ENCODE results near the gene PLP2. TPM values are rescaled to one million over a fixed set of nuclear protein-coding genes. Genes with fewer than 3 reads are reported as not detected.
"Not testable (repeated sequence)": the region's sequence is repeated elsewhere in the genome, so short reads cannot be mapped to it uniquely, and the experiment has no call there.

The PLP2 gene
- total RNA-seq, 3 donors from 2014 or later = 96.1 to 152 (median 137) TPM

DNA sequence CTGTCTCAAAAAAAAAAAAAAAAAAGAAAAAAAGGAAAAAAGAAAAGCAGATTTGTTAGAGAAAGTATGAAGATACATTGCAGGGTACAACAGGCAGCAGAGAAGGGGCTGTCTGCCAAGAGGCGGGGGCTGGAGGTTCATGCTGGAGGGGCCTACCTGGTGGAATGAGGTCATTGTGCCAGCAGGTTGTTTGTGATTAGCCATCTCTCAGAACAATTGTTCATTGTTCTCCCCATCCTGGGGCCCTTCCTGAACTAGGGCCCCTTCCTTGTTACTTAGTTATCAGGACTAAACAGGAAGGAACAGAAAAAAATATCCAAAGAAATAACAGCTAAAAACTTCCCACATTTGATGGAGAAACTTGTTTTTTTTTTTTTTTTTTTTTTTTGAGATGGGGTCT lies 34.2 kb upstream of the PLP2 start:
- DNase-seq = no peak
- Histone ChIP-seq H3K36me3 (ENCODE audit: low read depth) (no peaks in the 10 kb centered on the region), H3K4me1 (ENCODE audit: low read depth) (no peaks in the 10 kb centered on the region), H3K9me3 (peaks cover 19% of the 10 kb centered on the region), H3K4me3 (no peak overlapping the region)
- TF ChIP-seq, protein P1, sequence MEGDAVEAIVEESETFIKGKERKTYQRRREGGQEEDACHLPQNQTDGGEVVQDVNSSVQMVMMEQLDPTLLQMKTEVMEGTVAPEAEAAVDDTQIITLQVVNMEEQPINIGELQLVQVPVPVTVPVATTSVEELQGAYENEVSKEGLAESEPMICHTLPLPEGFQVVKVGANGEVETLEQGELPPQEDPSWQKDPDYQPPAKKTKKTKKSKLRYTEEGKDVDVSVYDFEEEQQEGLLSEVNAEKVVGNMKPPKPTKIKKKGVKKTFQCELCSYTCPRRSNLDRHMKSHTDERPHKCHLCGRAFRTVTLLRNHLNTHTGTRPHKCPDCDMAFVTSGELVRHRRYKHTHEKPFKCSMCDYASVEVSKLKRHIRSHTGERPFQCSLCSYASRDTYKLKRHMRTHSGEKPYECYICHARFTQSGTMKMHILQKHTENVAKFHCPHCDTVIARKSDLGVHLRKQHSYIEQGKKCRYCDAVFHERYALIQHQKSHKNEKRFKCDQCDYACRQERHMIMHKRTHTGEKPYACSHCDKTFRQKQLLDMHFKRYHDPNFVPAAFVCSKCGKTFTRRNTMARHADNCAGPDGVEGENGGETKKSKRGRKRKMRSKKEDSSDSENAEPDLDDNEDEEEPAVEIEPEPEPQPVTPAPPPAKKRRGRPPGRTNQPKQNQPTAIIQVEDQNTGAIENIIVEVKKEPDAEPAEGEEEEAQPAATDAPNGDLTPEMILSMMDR (IDR thresholded peaks at IDR 0.05) = no peak
- intact Hi-C loops (cut with DNase I, micrococcal nuclease) = no loop called here
- ATAC-seq = no peak

DNA sequence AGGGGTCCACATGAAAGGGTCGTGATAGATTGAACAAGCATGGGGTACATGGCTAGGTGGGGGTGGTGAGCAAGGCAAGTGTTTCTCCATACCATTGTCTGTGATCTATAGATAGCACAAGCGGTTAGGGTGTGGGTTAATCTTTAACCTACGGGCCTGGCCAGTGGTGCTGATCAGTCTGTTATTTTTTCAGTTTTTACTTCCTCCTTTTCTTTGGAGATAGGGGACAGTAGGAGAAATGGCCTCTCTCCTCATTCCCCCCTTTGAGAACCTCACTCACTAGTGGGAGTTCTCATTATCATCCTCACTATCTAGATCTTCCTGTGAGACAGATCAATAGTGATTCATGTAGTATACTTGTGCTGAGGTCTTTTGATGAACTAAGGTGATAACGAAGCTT lies 32.0 kb upstream of the PLP2 start:
- TF ChIP-seq, protein P1 (IDR thresholded peaks at IDR 0.05) = no peak
- intact Hi-C loops (cut with DNase I, micrococcal nuclease) = no loop called here
- peaks cover 19% of the 10 kb centered on the region for H3K9me3 ChIP-seq
- H3K36me3 ChIP-seq (ENCODE audit: low read depth) = no peaks in the 10 kb centered on the region
- DNase-seq (no peak), ATAC-seq (no peak)
- H3K4me3 ChIP-seq = no peak overlapping the region
- no peaks in the 10 kb centered on the region for H3K4me1 ChIP-seq (ENCODE audit: low read depth)

DNA sequence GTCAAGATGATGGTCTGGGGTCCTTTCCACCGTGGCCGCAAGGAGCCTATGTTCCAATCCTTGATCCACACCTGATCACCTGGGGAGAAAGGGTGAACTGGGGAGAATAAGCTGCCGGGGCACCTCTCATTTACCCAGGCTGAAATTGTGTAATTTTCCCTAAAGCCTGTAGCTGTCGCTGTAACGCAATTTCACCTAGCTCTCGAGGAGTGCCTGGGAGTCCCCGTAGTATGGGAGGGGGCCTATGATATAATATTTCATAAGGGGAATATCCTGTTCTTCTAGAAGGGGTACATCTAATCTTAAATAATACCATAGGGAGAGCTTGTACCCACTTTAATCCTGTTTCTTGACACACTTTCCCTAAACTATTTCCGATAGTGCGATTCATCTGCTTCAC lies 29.4 kb upstream of the PLP2 start:
- intact Hi-C loops (cut with DNase I, micrococcal nuclease); H3K4me1 ChIP-seq (ENCODE audit: low read depth); DNase-seq; ATAC-seq; H3K4me3 ChIP-seq; H3K36me3 ChIP-seq (ENCODE audit: low read depth): not testable (repeated sequence)
- H3K9me3 ChIP-seq = peaks cover 19% of the 10 kb centered on the region

DNA sequence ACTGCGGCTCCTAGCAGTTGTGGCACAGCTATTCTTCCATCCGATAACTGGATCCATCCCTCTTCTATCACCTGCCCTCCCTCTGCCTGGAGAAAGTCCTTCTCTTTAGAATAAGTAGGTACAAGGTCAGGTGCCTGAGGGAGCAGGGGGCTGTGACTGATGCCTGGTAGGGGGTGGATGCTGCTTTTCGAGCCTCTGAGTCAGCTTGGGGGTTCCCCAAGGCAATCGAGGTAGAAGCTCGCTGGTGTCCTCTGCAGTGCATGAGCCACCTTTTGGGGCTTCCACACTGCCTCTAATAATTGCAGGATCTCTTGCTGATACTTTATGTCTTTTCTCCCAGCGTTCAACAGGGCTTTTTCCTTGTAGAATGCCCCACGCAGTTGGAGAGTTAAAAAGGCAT lies 28.5 kb upstream of the PLP2 start:
- DNase-seq; H3K4me1 ChIP-seq (ENCODE audit: low read depth); H3K36me3 ChIP-seq (ENCODE audit: low read depth); intact Hi-C loops (cut with DNase I, micrococcal nuclease); H3K4me3 ChIP-seq; ATAC-seq: not testable (repeated sequence)
- peaks cover 19% of the 10 kb centered on the region for H3K9me3 ChIP-seq

DNA sequence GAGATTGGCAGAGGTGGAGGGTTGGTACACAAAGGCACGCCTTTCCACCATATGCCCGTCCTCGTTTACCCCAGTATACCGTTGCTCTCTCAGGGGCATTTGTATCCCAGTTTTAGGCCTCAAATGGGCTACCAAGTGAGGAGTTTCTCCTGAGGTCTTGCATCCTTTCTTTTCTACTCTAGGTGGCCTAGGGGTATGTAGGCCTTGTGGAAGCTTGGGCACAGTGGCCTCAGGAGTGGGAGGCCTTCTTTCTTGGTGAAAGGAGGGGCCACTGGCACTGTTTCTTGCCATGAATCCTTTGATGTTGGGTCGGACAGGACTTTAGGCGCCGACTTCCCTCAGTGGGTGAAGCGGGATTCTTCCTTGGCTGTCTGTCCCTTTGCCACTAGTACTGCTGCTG lies 24.4 kb upstream of the PLP2 start:
- Histone ChIP-seq H3K4me1 (ENCODE audit: low read depth) (no peaks in the 10 kb centered on the region), H3K9me3 (no peaks in the 10 kb centered on the region), H3K4me3 (no peak overlapping the region), H3K36me3 (ENCODE audit: low read depth) (no peaks in the 10 kb centered on the region)
- DNase-seq = no peak
- ATAC-seq = no peak
- intact Hi-C loops (cut with DNase I, micrococcal nuclease) = no loop called here
- TF ChIP-seq, protein P1 (IDR thresholded peaks at IDR 0.05) = no peak

DNA sequence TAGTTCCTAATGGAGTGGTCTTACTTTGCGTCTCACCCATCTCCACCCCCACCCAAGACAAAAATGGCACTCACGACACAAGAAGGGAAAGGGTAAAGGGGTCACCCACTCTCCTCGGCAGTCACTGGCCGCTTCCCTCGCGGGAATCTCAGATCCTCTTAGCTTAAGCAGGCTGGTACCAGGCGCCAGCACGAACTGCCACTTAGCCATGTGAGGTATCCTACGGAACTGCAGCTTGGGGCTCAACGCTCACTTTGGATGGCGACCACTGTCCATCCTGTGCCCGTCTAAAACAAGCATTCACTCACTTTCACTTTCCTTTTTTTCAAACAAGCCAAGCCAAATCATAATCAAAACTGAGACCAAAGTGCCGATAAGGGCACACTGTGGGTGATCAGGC lies 23.8 kb upstream of the PLP2 start:
- TF ChIP-seq, protein P1 (IDR thresholded peaks at IDR 0.05) = no peak
- Histone ChIP-seq H3K4me3 (no peak overlapping the region), H3K4me1 (ENCODE audit: low read depth) (no peaks in the 10 kb centered on the region), H3K9me3 (no peaks in the 10 kb centered on the region), H3K36me3 (ENCODE audit: low read depth) (no peaks in the 10 kb centered on the region)
- ATAC-seq = no peak
- intact Hi-C loops (cut with DNase I, micrococcal nuclease) = no loop called here
- no peak for DNase-seq

DNA sequence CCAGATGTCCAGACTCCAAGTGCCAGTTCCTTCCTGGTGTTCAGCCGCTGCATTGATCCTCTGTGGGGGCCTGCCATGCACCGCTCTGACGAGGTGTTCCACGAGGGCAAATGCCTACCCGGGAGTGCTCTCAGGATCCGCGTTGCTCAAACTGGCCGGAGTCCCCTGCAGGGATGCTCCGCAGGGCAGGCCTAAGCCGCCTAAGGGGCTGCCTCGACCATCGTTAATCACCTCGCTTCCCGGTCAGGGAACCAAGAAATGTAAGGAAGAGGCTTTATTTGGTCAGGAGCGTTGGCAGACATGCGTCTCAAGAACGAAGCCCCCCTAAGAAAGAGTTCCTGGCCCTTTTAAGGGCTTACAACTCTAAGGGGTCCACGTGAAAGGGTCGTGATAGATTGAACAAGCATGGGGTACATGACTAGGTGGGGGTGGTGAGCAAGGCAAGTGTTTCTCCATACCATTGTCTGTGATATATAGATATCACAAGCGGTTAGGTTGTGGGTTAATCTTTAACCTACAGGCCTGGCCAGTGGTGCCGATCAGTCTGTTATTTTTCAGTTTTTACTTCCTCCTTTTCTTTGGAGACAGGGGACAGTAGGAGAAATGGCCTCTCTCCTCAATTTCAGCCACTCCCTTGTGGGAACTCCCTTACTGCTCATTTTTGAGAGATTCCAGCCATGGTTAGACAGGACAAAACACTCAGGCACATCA lies 23.2 kb upstream of the PLP2 start:
- H3K4me3 ChIP-seq; H3K36me3 ChIP-seq (ENCODE audit: low read depth); intact Hi-C loops (cut with DNase I, micrococcal nuclease); H3K4me1 ChIP-seq (ENCODE audit: low read depth); H3K9me3 ChIP-seq: not testable (repeated sequence)
- peak in 1 of 3 donors; percentile 54 for DNase-seq
- peak; percentile 73 for ATAC-seq

DNA sequence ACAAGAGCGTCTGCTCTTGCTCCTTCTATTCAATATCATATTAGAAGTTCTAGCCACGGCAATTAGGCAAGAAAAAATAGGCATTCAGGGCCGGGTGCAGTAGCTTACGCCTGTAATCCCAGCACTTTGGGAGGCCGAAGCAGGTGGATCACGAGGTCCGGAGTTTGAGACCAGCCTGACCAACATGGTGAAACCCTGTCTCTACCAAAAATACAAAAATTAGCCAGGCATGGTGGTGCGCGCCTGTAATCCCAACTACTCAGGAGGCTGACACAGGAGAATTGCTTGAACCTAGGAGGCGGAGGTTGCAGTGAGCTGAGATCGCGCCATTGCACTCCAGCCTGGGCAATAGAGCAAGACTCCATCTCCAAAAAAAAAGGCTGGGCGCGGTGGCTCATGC lies 22.4 kb upstream of the PLP2 start:
- ATAC-seq; DNase-seq; H3K4me1 ChIP-seq (ENCODE audit: low read depth); H3K36me3 ChIP-seq (ENCODE audit: low read depth); H3K9me3 ChIP-seq; intact Hi-C loops (cut with DNase I, micrococcal nuclease); H3K4me3 ChIP-seq: not testable (repeated sequence)

Data from mucosa of descending colon (tissue), 3 donors.